Caco-2 (cell line): ENCODE results near the gene FAS. TPM values are rescaled to one million over a fixed set of nuclear protein-coding genes. Genes with fewer than 3 reads are reported as not detected.

Experiments
- BruUV-seq: library from RNA; stranded (reverse); fragments of 400-500 nt; replicated peaks from 2 replicates; lab custom pipeline; 2021; lab: Mats Ljungman, UMichigan
- CTCF ChIA-PET: fragments of 300-600 bp; sonication (Branson Sonifier 250); formaldehyde crosslinking; loops from one replicate; lab custom pipeline; 2022; ENCODE audit warnings: antibody characterized with exemption; lab: Charles Lee
- POLR2A ChIA-PET: fragments of 300-600 bp; sonication (Branson Sonifier 250); formaldehyde crosslinking; loops from one replicate; lab custom pipeline; 2022; ENCODE audit warnings: antibody characterized with exemption; lab: Charles Lee
- DNase-seq, 2 experiments: peaks; one replicate each; pipeline versions ENCODE4 v3.0.0 to v3.0.0-alpha.2; 2020 to 2022
- H3K27me3 ChIP-seq: replicated peaks from 2 replicates; pipeline ENCODE4 v1.6.0; 2011; ENCODE audit warnings: low read length; ENCODE audit not compliant: control insufficient read depth, insufficient read depth
- H3K36me3 ChIP-seq: 2 replicates; pipeline ENCODE4 v1.5.1; 2011; ENCODE audit warnings: low read length; ENCODE audit not compliant: control insufficient read depth, insufficient read depth
- H3K4me1 ChIP-seq: fragments of 250-450 bp; sonication (Bioruptor Pico); 2 replicates; pipeline ENCODE4 v1.5.1; 2020; ENCODE audit warnings: mild to moderate bottlenecking
- H3K4me3 ChIP-seq: 2 replicates; pipeline ENCODE4 v1.5.1; 2011; ENCODE audit warnings: low read depth, mild to moderate bottlenecking, control low read depth, low read length
- H3K9me3 ChIP-seq: fragments of 250-450 bp; sonication (Bioruptor Pico); 2 replicates; pipeline ENCODE4 v1.5.1; 2020; ENCODE audit warnings: mild to moderate bottlenecking, moderate library complexity
- H3K27ac Mint-ChIP-seq: one replicate; pipeline ENCODE4 v1.8.0; 2022; ENCODE audit warnings: mixed read lengths; ENCODE audit not compliant: unreplicated experiment
- H3K27me3 Mint-ChIP-seq: one replicate; pipeline ENCODE4 v1.8.0; 2022; ENCODE audit warnings: mixed read lengths; ENCODE audit not compliant: insufficient read depth, unreplicated experiment
- H3K36me3 Mint-ChIP-seq: one replicate; pipeline ENCODE4 v1.8.0; 2022; ENCODE audit warnings: mild to moderate bottlenecking, mixed read lengths; ENCODE audit not compliant: insufficient read depth, unreplicated experiment
- H3K4me1 Mint-ChIP-seq: one replicate; pipeline ENCODE4 v1.8.0; 2022; ENCODE audit warnings: low read depth, mixed read lengths; ENCODE audit not compliant: unreplicated experiment
- H3K4me3 Mint-ChIP-seq: one replicate; pipeline ENCODE4 v1.8.0; 2022; ENCODE audit warnings: mild to moderate bottlenecking, moderate library complexity, mixed read lengths; ENCODE audit not compliant: unreplicated experiment
- H3K9me3 Mint-ChIP-seq: one replicate; pipeline ENCODE4 v1.8.0; 2022; ENCODE audit warnings: mixed read lengths; ENCODE audit not compliant: unreplicated experiment
- intact Hi-C: fragments of 100-400 bp; cut with micrococcal nuclease; formaldehyde crosslinking; loops from one replicate; pipeline ENCODE4 v1.10.0; 2022; ENCODE audit not compliant: unreplicated experiment
- microRNA-seq: library from miRNA; unstranded; fragments of <30 nt; microRNA quantifications from one replicate; pipeline ENCODE4 v1.2.0, GENCODE V29; 2022
- total RNA-seq: library from RNA; stranded (reverse); gene quantifications from 2 replicates; pipeline ENCODE4 v1.2.3, GENCODE V29; 2022
- TF ChIP-seq, protein P1 (sequence below), 2 experiments: fragments of 200-600 bp in 1 of 2; IDR thresholded peaks; 1 replicate in 1 of 2; 2 replicates in 1 of 2; pipeline versions ENCODE4 v1.5.1 to v1.8.0; 2011 to 2022; ENCODE audit warnings: antibody characterized with exemption in 1 of 2, control low read depth in 1 of 2, inconsistent platforms in 1 of 2, low read depth in 1 of 2, low read length in 1 of 2, mild to moderate bottlenecking in 1 of 2, moderate library complexity in 1 of 2; ENCODE audit not compliant: insufficient read depth in 1 of 2, severe bottlenecking in 1 of 2, unreplicated experiment in 1 of 2

The FAS gene
- total RNA-seq, 1 experiment from 2014 or later: not detected

DNA sequence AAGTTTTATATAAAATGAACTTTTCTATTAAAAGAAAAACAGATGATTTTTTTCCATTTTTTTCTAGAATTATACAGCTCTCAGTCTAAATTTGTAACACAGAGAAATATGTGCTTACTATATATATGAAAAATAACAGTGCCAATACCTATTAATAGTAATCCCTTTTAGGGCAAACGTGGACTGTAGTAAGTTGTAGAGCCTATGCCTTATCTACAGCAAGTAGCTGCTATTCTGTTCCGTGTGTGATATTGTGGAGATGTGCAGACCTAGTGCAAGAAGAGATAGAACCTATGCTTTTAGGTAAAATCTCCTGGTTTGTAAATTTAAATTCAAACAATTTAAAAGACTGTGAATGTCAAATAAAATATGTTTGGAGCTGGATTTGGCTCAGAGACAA is 72.9 kb downstream of the FAS start:
- CTCF ChIA-PET: no interaction called here
- no peak for DNase-seq
- Mint-ChIP-seq H3K36me3 (no peaks in the 10 kb centered on the region), H3K4me3 (no peak overlapping the region), H3K9me3 (no peaks in the 10 kb centered on the region), H3K4me1 (no peaks in the 10 kb centered on the region), H3K27ac (no peak overlapping the region), H3K27me3 (peaks cover 2% of the 10 kb centered on the region)
- H3K4me3 ChIP-seq: no peak overlapping the region
- POLR2A ChIA-PET: no interaction called here
- TF ChIP-seq, protein P1, sequence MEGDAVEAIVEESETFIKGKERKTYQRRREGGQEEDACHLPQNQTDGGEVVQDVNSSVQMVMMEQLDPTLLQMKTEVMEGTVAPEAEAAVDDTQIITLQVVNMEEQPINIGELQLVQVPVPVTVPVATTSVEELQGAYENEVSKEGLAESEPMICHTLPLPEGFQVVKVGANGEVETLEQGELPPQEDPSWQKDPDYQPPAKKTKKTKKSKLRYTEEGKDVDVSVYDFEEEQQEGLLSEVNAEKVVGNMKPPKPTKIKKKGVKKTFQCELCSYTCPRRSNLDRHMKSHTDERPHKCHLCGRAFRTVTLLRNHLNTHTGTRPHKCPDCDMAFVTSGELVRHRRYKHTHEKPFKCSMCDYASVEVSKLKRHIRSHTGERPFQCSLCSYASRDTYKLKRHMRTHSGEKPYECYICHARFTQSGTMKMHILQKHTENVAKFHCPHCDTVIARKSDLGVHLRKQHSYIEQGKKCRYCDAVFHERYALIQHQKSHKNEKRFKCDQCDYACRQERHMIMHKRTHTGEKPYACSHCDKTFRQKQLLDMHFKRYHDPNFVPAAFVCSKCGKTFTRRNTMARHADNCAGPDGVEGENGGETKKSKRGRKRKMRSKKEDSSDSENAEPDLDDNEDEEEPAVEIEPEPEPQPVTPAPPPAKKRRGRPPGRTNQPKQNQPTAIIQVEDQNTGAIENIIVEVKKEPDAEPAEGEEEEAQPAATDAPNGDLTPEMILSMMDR (IDR thresholded peaks at IDR 0.05; ENCODE audit: insufficient read depth in 1 of 2, low read depth in 1 of 2, low read length in 1 of 2, severe bottlenecking in 1 of 2, unreplicated experiment in 1 of 2): no peak
- no peaks in the 10 kb centered on the region for H3K9me3 ChIP-seq
- no TSS peak for BruUV-seq
- H3K27me3 ChIP-seq: peaks cover 1% of the 10 kb centered on the region
- intact Hi-C loops: no loop called here
- no peaks in the 10 kb centered on the region for H3K4me1 ChIP-seq
- H3K36me3 ChIP-seq: no peaks in the 10 kb centered on the region

DNA sequence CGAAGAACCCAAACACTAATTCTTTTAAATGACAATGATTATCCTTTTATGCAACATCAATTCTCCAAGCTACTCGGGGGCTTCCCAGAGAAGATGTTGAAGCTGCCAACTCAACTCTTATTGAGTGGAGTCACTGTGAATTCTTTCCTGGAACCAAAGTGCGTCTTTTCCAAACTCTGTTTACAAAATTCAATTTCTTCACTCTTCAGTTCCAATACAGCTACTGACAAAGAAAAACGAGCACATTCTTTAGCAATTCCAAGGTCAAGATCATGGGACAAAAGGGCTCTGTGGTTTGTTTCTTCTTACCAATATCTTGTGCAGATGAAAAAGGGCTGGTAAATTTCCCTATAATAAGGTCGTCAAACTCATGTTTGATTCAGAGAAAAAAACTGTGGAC is 74.2 kb downstream of the FAS start:
- POLR2A ChIA-PET: no interaction called here

More for the DNA sequence above, 74.2 kb downstream of the FAS start:
- no peaks in the 10 kb centered on the region for H3K36me3 Mint-ChIP-seq
- no peak for DNase-seq
- CTCF ChIA-PET: no interaction called here
- Histone ChIP-seq H3K4me1 (no peaks in the 10 kb centered on the region), H3K27me3 (peaks cover 1% of the 10 kb centered on the region), H3K9me3 (no peaks in the 10 kb centered on the region), H3K36me3 (no peaks in the 10 kb centered on the region), H3K4me3 (no peak overlapping the region)
- peaks cover 4% of the 10 kb centered on the region for H3K27me3 Mint-ChIP-seq
- no peak overlapping the region for H3K27ac Mint-ChIP-seq
- BruUV-seq: no TSS peak
- TF ChIP-seq, protein P1 (IDR thresholded peaks at IDR 0.05; ENCODE audit: insufficient read depth in 1 of 2, low read depth in 1 of 2, low read length in 1 of 2, severe bottlenecking in 1 of 2, unreplicated experiment in 1 of 2): no peak
- no peaks in the 10 kb centered on the region for H3K9me3 Mint-ChIP-seq
- H3K4me1 Mint-ChIP-seq: no peaks in the 10 kb centered on the region
- intact Hi-C loops: no loop called here
- H3K4me3 Mint-ChIP-seq: no peak overlapping the region

Small RNAs within 50 kb of the gene (microRNA-seq; reads per million reads assigned to microRNA genes)
- gene MIR4679-1 (not detected), gene MIR4679-2 (not detected)

Other genes with a start within 250 kb of the FAS start
- gene LIPN, start 230.8 kb upstream of the FAS start, total RNA-seq: not detected in 2 replicates
- gene LIPM, start 188.1 kb upstream of the FAS start, total RNA-seq: not detected in 2 replicates
- gene ANKRD22, start 139.0 kb upstream of the FAS start, total RNA-seq: not detected in 2 replicates
- gene STAMBPL1, start 110.6 kb upstream of the FAS start, total RNA-seq: 0.42 and 0.54 TPM in 2 replicates
- 0.23 TPM in 1 of 2 replicates, not detected in the other for gene ACTA2, start 38.0 kb upstream of the FAS start, total RNA-seq
- not detected in 2 replicates for gene CH25H, start 216.5 kb downstream of the FAS start, total RNA-seq